H1 (cell line): Measurements from ENCODE around the gene NBEA. TPM values are rescaled to one million over a fixed set of nuclear protein-coding genes. Genes with fewer than 3 reads are reported as not detected.

Experiments
- CTCF ChIA-PET: fragments of 300-600 bp; sonication (Branson Sonifier 250); formaldehyde crosslinking; loops from one replicate; lab custom pipeline; 2021; ENCODE audit not compliant: partially characterized antibody; lab: Charles Lee
- POLR2A ChIA-PET: fragments of 300-600 bp; sonication (Branson Sonifier 250); formaldehyde crosslinking; loops from one replicate; lab custom pipeline; 2021; ENCODE audit warnings: inconsistent platforms; ENCODE audit not compliant: partially characterized antibody; lab: Charles Lee
- DNase-seq, 2 experiments: peaks; one replicate each; pipeline versions ENCODE4 v3.0.0 to v3.0.0-alpha.2; 2010 to 2022; ENCODE audit warnings: low spot score in 2 of 2, low read depth in 1 of 2, mixed read lengths in 1 of 2
- FAIRE-seq: peaks from 2 replicates; lab custom pipeline; 2011; peaks lifted over from hg19 to GRCh38; lab: Jason Lieb, UNC
- H2AFZ ChIP-seq: 2 replicates; pipeline ENCODE4 v1.8.1; 2012; ENCODE audit warnings: low read length, inconsistent platforms
- H2AK5ac ChIP-seq: 2 replicates; pipeline ENCODE4 v1.6.1; 2013; ENCODE audit warnings: low read depth, low read length
- H2BK120ac ChIP-seq: replicated peaks from 2 replicates; pipeline ENCODE3; 2013; ENCODE audit warnings: low read depth, low read length, inconsistent platforms
- H2BK12ac ChIP-seq: 2 replicates; pipeline ENCODE4 v1.6.1; 2013; ENCODE audit warnings: low read depth, low read length
- H2BK15ac ChIP-seq: 2 replicates; pipeline ENCODE4 v1.6.1; 2013; ENCODE audit warnings: low read length
- H2BK20ac ChIP-seq: 2 replicates; pipeline ENCODE4 v1.6.1; 2013; ENCODE audit warnings: low read length
- H2BK5ac ChIP-seq: 2 replicates; pipeline ENCODE4 v1.6.1; 2013; ENCODE audit warnings: low read depth, low read length
- H3K14ac ChIP-seq: 2 replicates; pipeline ENCODE4 v1.6.1; 2013; ENCODE audit warnings: inconsistent platforms; ENCODE audit not compliant: insufficient read length
- H3K18ac ChIP-seq: 2 replicates; pipeline ENCODE4 v1.6.1; 2013; ENCODE audit warnings: low read length; ENCODE audit errors: extremely low read depth
- H3K23ac ChIP-seq: 2 replicates; pipeline ENCODE4 v1.6.1; 2013; ENCODE audit warnings: inconsistent platforms; ENCODE audit not compliant: insufficient read length
- H3K23me2 ChIP-seq: 2 replicates; pipeline ENCODE4 v1.6.1; 2013; ENCODE audit warnings: low read depth, low read length
- H3K27ac ChIP-seq: 2 replicates; pipeline ENCODE4 v1.6.1; 2011; ENCODE audit warnings: low read depth, low read length, inconsistent platforms
- H3K27me3 ChIP-seq, 4 experiments: replicated peaks in 1 of 4; 1 replicate in 1 of 4; 2 replicates in 3 of 4; pipeline versions ENCODE4 v1.6.1 to v1.8.1; 2011 to 2013; ENCODE audit warnings: low read length in 3 of 4, mild to moderate bottlenecking in 3 of 4, inconsistent platforms in 2 of 4, mixed read lengths in 2 of 4, moderate library complexity in 1 of 4; ENCODE audit not compliant: control insufficient read depth in 3 of 4, insufficient read depth in 3 of 4; ENCODE audit errors: extremely low read depth in 1 of 4
- H3K36me3 ChIP-seq, 4 experiments: 2 replicates each; pipeline versions ENCODE4 v1.6.1 to v1.8.1; 2011 to 2013; ENCODE audit warnings: mild to moderate bottlenecking in 4 of 4, low read length in 3 of 4, moderate library complexity in 2 of 4, control low read depth in 1 of 4, inconsistent platforms in 1 of 4; ENCODE audit not compliant: insufficient read depth in 4 of 4, control insufficient read depth in 2 of 4
- H3K4ac ChIP-seq: replicated peaks from 2 replicates; pipeline ENCODE3; 2013; ENCODE audit warnings: low read length, low read depth, mixed read lengths, inconsistent platforms; ENCODE audit not compliant: insufficient read length
- H3K4me1 ChIP-seq, 4 experiments: replicated peaks in 1 of 4; 1 replicate in 1 of 4; 2 replicates in 3 of 4; pipeline versions ENCODE4 v1.6.1 to v1.8.1; 2011 to 2013; ENCODE audit warnings: low read length in 3 of 4, inconsistent platforms in 2 of 4, mixed read lengths in 1 of 4; ENCODE audit not compliant: insufficient read depth in 4 of 4, control insufficient read depth in 3 of 4
- H3K4me2 ChIP-seq, 2 experiments: 2 replicates each; pipeline versions ENCODE4 v1.6.1 to v1.8.1; 2011 to 2013; ENCODE audit warnings: low read depth in 2 of 2, low read length in 2 of 2, control low read depth in 1 of 2, inconsistent platforms in 1 of 2, mild to moderate bottlenecking in 1 of 2; ENCODE audit not compliant: insufficient read depth in 1 of 2
- H3K4me3 ChIP-seq, 4 experiments: fragments of 200-600, 300-600 bp in 1 of 4; sonication (generic), shearing (Covaris generic), sonication (Bioruptor Twin) in 1 of 4; 2 replicates each; pipeline versions ENCODE4 v1.5.1 to v1.8.1; 2011 to 2016; ENCODE audit warnings: low read length in 4 of 4, low read depth in 3 of 4, control low read depth in 2 of 4, inconsistent platforms in 2 of 4, mild to moderate bottlenecking in 2 of 4, mixed read lengths in 1 of 4, moderate library complexity in 1 of 4; ENCODE audit not compliant: insufficient read depth in 2 of 4; ENCODE audit errors: extremely low read depth in 1 of 4
- H3K56ac ChIP-seq: replicated peaks from 2 replicates; pipeline ENCODE3; 2013; ENCODE audit warnings: low read depth, mild to moderate bottlenecking, mixed read lengths, low read length, inconsistent platforms; ENCODE audit not compliant: insufficient read length
- H3K79me1 ChIP-seq: 2 replicates; pipeline ENCODE4 v1.6.1; 2013; ENCODE audit warnings: low read depth, low read length, control low read depth
- H3K79me2 ChIP-seq, 2 experiments: 2 replicates each; pipeline versions ENCODE4 v1.6.1 to v1.8.1; 2012 to 2013; ENCODE audit warnings: low read length in 2 of 2, mild to moderate bottlenecking in 2 of 2, inconsistent platforms in 1 of 2; ENCODE audit not compliant: insufficient read depth in 2 of 2, control insufficient read depth in 1 of 2
- H3K9ac ChIP-seq, 4 experiments: replicated peaks in 1 of 4; 1 replicate in 1 of 4; 2 replicates in 3 of 4; pipeline versions ENCODE4 v1.6.1 to v1.8.1; 2011 to 2013; ENCODE audit warnings: low read depth in 3 of 4, low read length in 3 of 4, control low read depth in 2 of 4, mild to moderate bottlenecking in 2 of 4, moderate library complexity in 2 of 4, inconsistent platforms in 1 of 4; ENCODE audit errors: extremely low read depth in 1 of 4
- H3K9me3 ChIP-seq, 2 experiments: 2 replicates each; pipeline versions ENCODE4 v1.6.1 to v1.8.1; 2012 to 2013; ENCODE audit warnings: mild to moderate bottlenecking in 2 of 2, moderate library complexity in 2 of 2, control low read depth in 1 of 2, inconsistent platforms in 1 of 2, low read depth in 1 of 2, low read length in 1 of 2, mixed read lengths in 1 of 2; ENCODE audit not compliant: insufficient read depth in 2 of 2
- H4K20me1 ChIP-seq, 2 experiments: replicated peaks in 1 of 2; 2 replicates each; pipeline versions ENCODE3 to v1.8.1; 2011 to 2013; ENCODE audit warnings: inconsistent platforms in 2 of 2, low read length in 2 of 2, mild to moderate bottlenecking in 1 of 2; ENCODE audit not compliant: insufficient read depth in 2 of 2, control insufficient read depth in 1 of 2
- H4K5ac ChIP-seq: 2 replicates; pipeline ENCODE4 v1.6.1; 2013; ENCODE audit warnings: low read length, low read depth, mixed read lengths, inconsistent platforms; ENCODE audit not compliant: insufficient read length
- H4K8ac ChIP-seq: 2 replicates; pipeline ENCODE4 v1.8.0; 2013; ENCODE audit warnings: mild to moderate bottlenecking, moderate library complexity, low read length, inconsistent platforms; ENCODE audit not compliant: insufficient read depth; ENCODE audit errors: extremely low read depth
- H4K91ac ChIP-seq: replicated peaks from 2 replicates; pipeline ENCODE3; 2013; ENCODE audit warnings: low read length, mixed read lengths, inconsistent platforms; ENCODE audit not compliant: insufficient read length
- PHF8 ChIP-seq: fragments of 200-600 bp; sonication (generic); conservative IDR thresholded peaks from 2 replicates; pipeline ENCODE4 v1.7.1; 2012; ENCODE audit warnings: low read depth, mild to moderate bottlenecking, inconsistent platforms, low read length, moderate library complexity
- SRF ChIP-seq: IDR thresholded peaks from 2 replicates; pipeline ENCODE4 v1.6.1; 2011; ENCODE audit warnings: mild to moderate bottlenecking, low read depth, low read length, moderate library complexity
- TCF12 ChIP-seq: IDR thresholded peaks from 2 replicates; pipeline ENCODE4 v1.6.1; 2011; ENCODE audit warnings: low read depth, mild to moderate bottlenecking, low read length
- WGBS, 2 experiments: shearing (Covaris generic) in 1 of 2; methylation state at CpG; one replicate each; pipeline versions ENCODE4 v1.1.6 to v1.1.7; 2013 to 2015; ENCODE audit warnings: low lambda C conversion rate in 2 of 2, mixed read lengths in 2 of 2, inconsistent platforms in 1 of 2, low coverage in 1 of 2, missing lambda C conversion rate in 1 of 2; ENCODE audit not compliant: insufficient replicate concordance in 2 of 2, insufficient coverage in 1 of 2, insufficient read length in 1 of 2; ENCODE audit errors: extremely low coverage in 1 of 2, missing lambda C conversion rate in 1 of 2; 5-methylcytosine and 5-hydroxymethylcytosine counted together
- polyA plus RNA-seq, 7 experiments: library from polyadenylated mRNA; depleted of rRNA in 3 of 7; stranded (reverse) in 5 of 7; unstranded in 2 of 7; fragments of >200 nt in 5 of 7; fragments of 200-250 nt in 2 of 7; gene quantifications; 1 replicate in 5 of 7; 2 replicates in 1 of 7; 4 replicates in 1 of 7; pipeline versions ENCODE4 v1.2.1 to v1.2.3, GENCODE V29; 2011 to 2013; ENCODE audit warnings: missing spikeins in 2 of 7, mixed read lengths in 2 of 7
- total RNA-seq: library from RNA; stranded (reverse); fragmentation: NEBNext Ultra II Directional; extraction: Animal tissue kit (Norgen Biotek cat#: 25700); gene quantifications from 2 replicates; pipeline ENCODE4 v1.2.1, GENCODE V29; 2021

The NBEA gene
- total and polyA plus RNA-seq, 2 of the 8 experiments (the other 6 are each of a cell fraction or from before 2014, with no cell fraction given) = 14.2 to 21.5 TPM

DNA sequence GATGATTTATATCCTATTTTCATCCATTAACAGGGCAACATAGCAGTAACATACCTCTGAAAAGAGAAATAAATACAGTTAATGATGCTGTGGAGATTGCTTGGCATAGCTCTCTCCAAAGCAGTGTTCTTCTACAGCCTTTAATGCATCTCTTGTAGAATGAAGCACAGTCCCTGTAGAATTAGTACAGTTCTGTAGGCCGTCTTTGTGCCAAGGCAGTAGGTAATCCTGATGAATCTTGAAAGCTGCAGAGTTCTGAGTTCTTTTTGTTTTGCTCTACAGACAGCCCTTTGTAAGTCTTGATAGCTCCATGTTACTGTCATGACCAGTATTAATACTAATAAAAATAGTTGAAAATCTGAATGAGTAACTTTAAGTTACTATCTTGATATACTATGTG is 350.3 kb downstream of the NBEA start:
- Histone ChIP-seq H2BK20ac (no peak overlapping the region), H4K8ac (no peak overlapping the region), H3K27ac (no peak overlapping the region), H2BK12ac (no peak overlapping the region), H3K56ac (no peak overlapping the region), H4K91ac (no peak overlapping the region), H2BK15ac (no peak overlapping the region), H3K23ac (no peak overlapping the region), H3K4me1 (no peaks in the 10 kb centered on the region), H3K14ac (no peak overlapping the region), H2AFZ (no peak overlapping the region), H3K23me2 (no peaks in the 10 kb centered on the region), H3K4me2 (no peak overlapping the region), H3K79me2 (no peaks in the 10 kb centered on the region), H3K36me3 (no peaks in the 10 kb centered on the region), H2AK5ac (no peak overlapping the region), H3K4ac (no peak overlapping the region), H3K27me3 (no peaks in the 10 kb centered on the region), H3K9ac (no peak overlapping the region), H4K5ac (no peak overlapping the region), H3K9me3 (no peaks in the 10 kb centered on the region), H4K20me1 (no peaks in the 10 kb centered on the region), H3K4me3 (no peak overlapping the region), H3K79me1 (no peaks in the 10 kb centered on the region), H3K18ac (no peak overlapping the region), H2BK5ac (no peak overlapping the region), H2BK120ac (no peak overlapping the region)
- CTCF ChIA-PET = interaction anchor here (1.1 kb wide), 1 partner anchor 845 kb away, joined by 3 read pairs; no protein-coding TSS in a partner anchor
- 86% methylated on average over 1 of the region's 1 CpG; no CpG with 5 or more reads in 1 of the 2 experiments for WGBS, 2 experiments
- no peak for TF ChIP-seq SRF
- TF ChIP-seq TCF12 = no peak
- TF ChIP-seq PHF8 = no peak
- POLR2A ChIA-PET = no interaction called here
- DNase-seq (no peak), FAIRE-seq (no peak)
